IPS-18a (cell line): ENCODE measurements around the gene OR6K2.

ENCODE experiments used
- H3K27ac ChIP-seq: one replicate; pipeline ENCODE4 v1.5.1; 2013; ENCODE audit warnings: low read length
- H3K27me3 ChIP-seq: one replicate; pipeline ENCODE4 v1.6.1; 2013; ENCODE audit warnings: mild to moderate bottlenecking, low read length; ENCODE audit not compliant: control insufficient read depth, insufficient read depth
- H3K36me3 ChIP-seq: one replicate; pipeline ENCODE4 v1.6.1; 2013; ENCODE audit warnings: low read depth, low read length; ENCODE audit not compliant: control insufficient read depth
- H3K4me1 ChIP-seq: one replicate; pipeline ENCODE4 v1.6.1; 2013; ENCODE audit warnings: low read depth, low read length; ENCODE audit not compliant: control insufficient read depth
- H3K4me3 ChIP-seq: one replicate; pipeline ENCODE4 v1.5.1; 2013; ENCODE audit warnings: low read length
- H3K9ac ChIP-seq: one replicate; pipeline ENCODE4 v1.6.1; 2013; ENCODE audit warnings: mild to moderate bottlenecking, low read length, moderate library complexity
- H3K9me3 ChIP-seq: one replicate; pipeline ENCODE4 v1.6.1; 2013; ENCODE audit warnings: low read depth, low read length; ENCODE audit not compliant: control insufficient read depth

The OR6K2 gene

DNA sequence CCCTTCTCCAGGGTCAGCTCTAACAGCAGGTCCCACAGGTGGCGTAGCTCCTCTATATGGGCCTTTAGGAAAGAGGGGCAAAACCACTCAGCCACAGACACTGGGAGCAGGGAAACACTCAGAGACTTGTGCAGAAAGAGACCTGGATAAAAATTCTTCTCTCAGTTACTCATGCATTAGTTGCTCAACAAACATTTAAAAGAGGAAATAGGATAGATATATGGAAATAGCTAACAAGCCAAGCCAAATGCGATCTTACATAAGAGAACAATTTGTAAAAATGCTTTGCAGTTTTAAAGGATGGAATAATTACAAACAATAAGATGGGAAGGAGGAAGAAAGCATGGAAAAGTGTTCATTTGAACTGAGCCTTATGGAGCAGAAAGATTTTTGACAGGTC is 18.8 kb downstream of the OR6K2 start:
- Histone ChIP-seq H3K36me3 (no peaks in the 10 kb centered on the region), H3K27me3 (no peaks in the 10 kb centered on the region), H3K27ac (no peak overlapping the region), H3K9me3 (no peaks in the 10 kb centered on the region), H3K4me3 (no peak overlapping the region), H3K4me1 (no peaks in the 10 kb centered on the region), H3K9ac (no peak overlapping the region)

DNA sequence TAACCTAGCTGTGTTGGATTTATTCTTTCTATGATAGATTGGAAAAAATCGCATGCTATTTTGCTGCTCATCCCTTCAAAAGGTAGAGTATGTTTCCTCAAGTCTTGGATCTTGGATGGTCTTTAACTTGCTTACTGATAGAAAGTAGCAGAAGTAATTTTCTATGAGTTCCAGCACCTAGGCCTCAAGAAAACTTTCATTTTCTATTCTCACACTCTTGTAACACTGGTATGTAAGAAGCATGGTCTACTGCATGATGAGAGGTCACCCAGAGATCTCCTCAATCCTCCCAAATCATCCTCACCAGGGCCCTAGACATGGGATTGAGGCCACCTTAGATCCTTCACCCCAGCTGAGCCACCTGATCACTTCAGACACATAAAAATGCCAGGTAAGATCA is 21.2 kb downstream of the OR6K2 start:
- H3K36me3 ChIP-seq, result no peaks in the 10 kb centered on the region
- H3K27ac ChIP-seq, result no peak overlapping the region
- no peaks in the 10 kb centered on the region for H3K27me3 ChIP-seq
- H3K9me3 ChIP-seq, result no peaks in the 10 kb centered on the region
- H3K9ac ChIP-seq, result no peak overlapping the region
- H3K4me3 ChIP-seq, result no peak overlapping the region
- H3K4me1 ChIP-seq, result no peaks in the 10 kb centered on the region

DNA sequence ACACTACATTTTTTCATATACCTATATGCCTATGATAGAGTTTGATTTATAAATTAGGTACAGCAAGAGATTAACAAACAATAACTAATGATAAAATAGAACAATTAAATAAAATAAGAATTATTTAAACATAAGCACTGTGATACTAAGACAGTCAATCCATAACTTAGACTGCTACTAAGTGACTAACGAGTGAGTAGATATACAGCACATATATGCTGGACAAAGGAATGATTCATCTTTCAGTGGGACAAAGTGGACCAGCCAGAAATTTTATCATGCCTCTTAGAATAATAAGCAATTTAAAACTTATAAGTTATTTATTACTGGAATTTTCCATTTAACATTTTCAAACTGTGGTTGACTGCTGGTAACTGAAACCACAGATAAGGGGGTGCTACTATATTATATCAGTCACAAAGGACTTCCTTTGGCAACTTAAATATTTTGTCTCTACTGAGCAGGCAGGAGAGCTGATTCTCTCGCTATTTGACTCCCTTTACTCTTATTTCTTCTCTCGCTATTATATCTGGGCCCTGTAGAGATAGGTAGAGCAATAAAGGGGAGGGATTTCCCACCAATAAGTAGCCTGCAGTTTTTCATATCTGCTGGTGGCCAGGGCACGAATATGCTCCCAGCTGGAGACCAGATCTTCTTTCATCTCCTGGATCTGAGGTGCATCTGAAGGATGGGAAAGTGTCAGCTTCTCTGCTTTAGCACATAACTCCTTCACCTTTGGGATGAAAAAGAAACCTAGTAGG is 24.7 kb downstream of the OR6K2 start:
- no peak overlapping the region for H3K4me3 ChIP-seq
- no peaks in the 10 kb centered on the region for H3K4me1 ChIP-seq
- H3K27me3 ChIP-seq, result no peaks in the 10 kb centered on the region
- no peak overlapping the region for H3K9ac ChIP-seq
- H3K36me3 ChIP-seq, result no peaks in the 10 kb centered on the region
- no peak overlapping the region for H3K27ac ChIP-seq
- H3K9me3 ChIP-seq, result no peaks in the 10 kb centered on the region

DNA sequence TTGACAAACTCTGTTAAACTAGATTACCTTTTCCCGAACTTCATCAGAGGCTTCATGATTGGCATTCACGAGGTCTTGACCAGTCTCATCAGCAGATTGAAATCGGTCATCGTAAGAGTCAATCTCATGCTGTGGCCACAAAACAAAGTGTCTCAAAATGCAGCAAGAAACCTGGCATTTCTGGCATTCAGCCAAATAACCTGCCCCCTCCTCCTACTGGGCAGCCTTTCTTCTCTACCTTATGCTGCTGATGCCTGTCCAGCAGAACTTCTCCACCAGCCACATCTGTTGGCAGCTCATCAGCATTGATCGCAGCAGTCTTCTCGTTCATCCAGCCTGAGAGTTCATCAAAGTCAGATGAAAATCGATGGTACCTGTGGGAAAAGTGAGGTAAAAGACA is 26.1 kb downstream of the OR6K2 start:
- H3K9me3 ChIP-seq, result no peaks in the 10 kb centered on the region
- no peak overlapping the region for H3K9ac ChIP-seq
- no peaks in the 10 kb centered on the region for H3K36me3 ChIP-seq
- no peaks in the 10 kb centered on the region for H3K4me1 ChIP-seq
- H3K4me3 ChIP-seq, result no peak overlapping the region
- H3K27ac ChIP-seq, result no peak overlapping the region
- H3K27me3 ChIP-seq, result no peaks in the 10 kb centered on the region

DNA sequence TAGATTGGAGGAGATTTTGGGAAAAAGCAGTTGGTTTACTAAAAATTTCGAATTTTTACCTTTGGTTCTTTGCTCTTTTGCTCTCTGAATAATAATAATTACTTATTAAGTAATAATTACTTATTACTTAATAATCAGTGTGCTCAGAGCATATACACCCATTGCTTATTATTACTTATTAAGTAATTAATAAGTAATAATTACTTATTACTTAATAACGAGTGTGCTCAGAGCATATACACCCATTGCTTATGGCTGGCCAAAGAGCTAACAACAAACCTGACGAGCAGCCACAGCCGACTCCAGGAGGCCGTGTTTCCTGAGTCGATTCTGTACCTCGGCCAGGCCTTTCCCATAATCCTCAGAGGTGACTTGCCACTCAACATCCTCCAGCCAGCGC is 34.4 kb downstream of the OR6K2 start:
- H3K27ac ChIP-seq, result no peak overlapping the region
- no peak overlapping the region for H3K4me3 ChIP-seq
- H3K4me1 ChIP-seq, result no peaks in the 10 kb centered on the region
- no peaks in the 10 kb centered on the region for H3K27me3 ChIP-seq
- H3K9ac ChIP-seq, result no peak overlapping the region
- no peaks in the 10 kb centered on the region for H3K36me3 ChIP-seq
- no peaks in the 10 kb centered on the region for H3K9me3 ChIP-seq

DNA sequence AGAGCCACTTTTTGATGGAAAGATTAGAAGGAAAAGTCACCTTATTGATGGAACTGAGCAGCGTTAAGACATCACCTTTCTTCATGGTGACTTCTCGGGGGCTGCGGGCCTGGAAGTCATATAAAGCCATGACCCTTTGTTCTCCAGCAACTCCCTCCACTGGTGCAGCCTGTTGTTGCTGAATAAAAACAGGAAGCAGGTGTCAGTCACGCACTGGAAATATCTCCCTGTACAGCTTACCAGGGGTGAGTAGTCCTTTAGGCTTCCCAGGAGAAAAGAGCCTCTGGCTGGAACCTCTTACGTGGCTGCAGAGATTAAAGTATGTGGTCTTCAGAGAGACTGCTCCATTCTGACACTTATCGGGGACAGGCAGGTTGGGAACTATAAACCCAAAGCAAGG is 45.9 kb downstream of the OR6K2 start:
- no peaks in the 10 kb centered on the region for H3K27me3 ChIP-seq
- no peak overlapping the region for H3K27ac ChIP-seq
- no peaks in the 10 kb centered on the region for H3K4me1 ChIP-seq
- no peaks in the 10 kb centered on the region for H3K9me3 ChIP-seq
- no peak overlapping the region for H3K9ac ChIP-seq
- H3K4me3 ChIP-seq, result no peak overlapping the region
- no peaks in the 10 kb centered on the region for H3K36me3 ChIP-seq

DNA sequence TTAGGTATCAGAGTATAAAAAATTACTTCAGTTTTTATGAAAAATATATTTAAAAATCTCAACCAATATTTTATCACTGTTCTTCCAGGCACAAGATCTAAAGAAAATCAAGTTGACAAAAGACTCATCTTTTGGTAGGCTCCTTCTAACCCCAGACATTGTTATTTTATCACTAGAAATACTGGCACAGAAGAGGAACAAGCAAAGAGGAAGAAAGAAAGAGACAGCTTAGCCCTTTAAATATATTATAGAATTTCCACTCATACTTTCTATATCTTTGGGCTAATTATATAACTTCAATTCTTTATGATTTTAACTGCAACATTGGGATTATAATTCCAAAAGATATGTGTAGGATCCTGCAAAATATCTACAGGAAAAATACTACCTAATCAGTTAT is 46.4 kb downstream of the OR6K2 start:
- Histone ChIP-seq H3K4me3 (no peak overlapping the region), H3K27ac (no peak overlapping the region), H3K36me3 (no peaks in the 10 kb centered on the region), H3K4me1 (no peaks in the 10 kb centered on the region), H3K9me3 (no peaks in the 10 kb centered on the region), H3K27me3 (no peaks in the 10 kb centered on the region), H3K9ac (no peak overlapping the region)

DNA sequence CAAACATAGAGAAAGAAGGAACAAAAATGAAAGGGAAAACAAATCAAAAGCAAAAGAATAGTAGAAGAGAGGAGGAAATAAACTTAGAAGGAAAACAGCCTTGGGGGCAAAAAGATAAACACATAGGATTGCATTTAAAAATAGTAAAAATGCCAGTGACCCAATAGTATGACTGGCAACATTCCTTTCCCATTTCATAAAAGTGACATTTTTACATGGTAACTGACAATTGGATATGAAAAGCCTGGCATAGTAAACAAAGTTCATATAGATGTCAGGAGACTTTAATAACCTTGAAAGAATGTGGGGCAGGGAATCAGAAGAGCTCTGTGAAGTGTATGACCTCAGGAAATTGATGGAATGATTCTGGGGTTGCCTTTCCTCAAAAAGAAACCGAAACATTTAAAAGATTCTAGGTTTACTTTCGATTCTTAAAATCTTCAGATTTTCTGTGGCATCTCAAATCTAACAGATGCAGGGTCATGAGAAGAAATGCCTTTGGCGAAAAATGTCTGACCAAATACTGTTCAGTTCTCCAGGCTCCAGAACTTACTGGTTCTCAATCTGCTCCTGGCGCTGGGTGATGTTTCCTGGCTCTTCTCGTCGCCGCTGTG is 47.6 kb downstream of the OR6K2 start:
- H3K27me3 ChIP-seq, result no peaks in the 10 kb centered on the region
- H3K27ac ChIP-seq, result no peak overlapping the region
- no peak overlapping the region for H3K9ac ChIP-seq
- no peaks in the 10 kb centered on the region for H3K4me1 ChIP-seq
- H3K9me3 ChIP-seq, result no peaks in the 10 kb centered on the region
- H3K36me3 ChIP-seq, result no peaks in the 10 kb centered on the region
- no peak overlapping the region for H3K4me3 ChIP-seq
